MCF 10A (cell line): Measurements from ENCODE around the gene AKAP7. TPM values are rescaled to one million over a fixed set of nuclear protein-coding genes. Genes with fewer than 3 reads are reported as not detected.

Experiments
- BruUV-seq: library from RNA; stranded (reverse); fragments of 400-500 nt; replicated peaks from 2 replicates; lab custom pipeline; 2021; lab: Mats Ljungman, UMichigan
- CTCF ChIA-PET: fragments of 300-600 bp; sonication (Branson Sonifier 250); formaldehyde crosslinking; extraction: SDS; loops from one replicate; lab custom pipeline; 2021; ENCODE audit warnings: antibody characterized with exemption, inconsistent platforms; lab: Yijun Ruan, JAX
- POLR2A ChIA-PET: fragments of 300-600, 350-650 bp; sonication (Branson Sonifier 250); formaldehyde crosslinking; extraction: SDS; loops from one replicate; lab custom pipeline; 2020; ENCODE audit warnings: antibody characterized with exemption, inconsistent platforms; lab: Yijun Ruan, JAX
- DNase-seq: peaks from one replicate; pipeline ENCODE4 v3.0.0-alpha.2; 2018; ENCODE audit not compliant: unreplicated experiment
- H3K27ac Mint-ChIP-seq: one replicate; pipeline ENCODE4 v1.8.0; 2022; ENCODE audit warnings: mild to moderate bottlenecking, low read depth, mixed read lengths; ENCODE audit not compliant: unreplicated experiment
- H3K27me3 Mint-ChIP-seq: one replicate; pipeline ENCODE4 v1.8.0; 2022; ENCODE audit warnings: mixed read lengths; ENCODE audit not compliant: insufficient read depth, unreplicated experiment
- H3K36me3 Mint-ChIP-seq: one replicate; pipeline ENCODE4 v1.8.0; 2022; ENCODE audit warnings: mild to moderate bottlenecking, moderate library complexity, mixed read lengths; ENCODE audit not compliant: insufficient read depth, unreplicated experiment
- H3K4me1 Mint-ChIP-seq: one replicate; pipeline ENCODE4 v1.8.0; 2022; ENCODE audit warnings: mixed read lengths; ENCODE audit not compliant: insufficient read depth, unreplicated experiment
- H3K4me3 Mint-ChIP-seq: one replicate; pipeline ENCODE4 v1.8.0; 2022; ENCODE audit warnings: mild to moderate bottlenecking, moderate library complexity, mixed read lengths; ENCODE audit not compliant: unreplicated experiment
- H3K9me3 Mint-ChIP-seq: one replicate; pipeline ENCODE4 v1.8.0; 2022; ENCODE audit warnings: mixed read lengths; ENCODE audit not compliant: unreplicated experiment
- CTCF ChIP-seq: fragments of 200-600 bp; IDR thresholded peaks from one replicate; pipeline ENCODE4 v1.8.0; 2022; ENCODE audit warnings: antibody characterized with exemption, mild to moderate bottlenecking; ENCODE audit not compliant: unreplicated experiment
- intact Hi-C: fragments of 100-400 bp; cut with micrococcal nuclease; formaldehyde crosslinking; loops from 2 replicates; pipeline ENCODE4 v1.14.1; 2022
- total RNA-seq: library from RNA; stranded (reverse); gene quantifications from 2 replicates; pipeline ENCODE4 v1.2.3, GENCODE V29; 2022

The AKAP7 gene
- total RNA-seq, 1 experiment from 2014 or later, result 5.6 TPM

GRCh38 chr6:131285548-131285947 lies 150.3 kb downstream of the AKAP7 start:
- no peaks in the 10 kb centered on the region for H3K27me3 Mint-ChIP-seq
- ChIA-PET POLR2A (interaction anchor here (0.7 kb wide), 1 partner anchor 12 kb away, joined by 3 read pairs; no protein-coding TSS in a partner anchor), CTCF (no interaction called here)
- intact Hi-C loops, result no loop called here
- H3K4me3 Mint-ChIP-seq, result no peak overlapping the region
- DNase-seq, result no peak
- no peaks in the 10 kb centered on the region for H3K9me3 Mint-ChIP-seq
- no TSS peak for BruUV-seq
- no peaks in the 10 kb centered on the region for H3K4me1 Mint-ChIP-seq
- no peak for TF ChIP-seq CTCF
- no peak overlapping the region for H3K27ac Mint-ChIP-seq
- H3K36me3 Mint-ChIP-seq, result no peaks in the 10 kb centered on the region

GRCh38 chr6:131286469-131287040 lies 151.3 kb downstream of the AKAP7 start:
- Mint-ChIP-seq H3K36me3 (no peaks in the 10 kb centered on the region), H3K4me1 (no peaks in the 10 kb centered on the region), H3K4me3 (no peak overlapping the region), H3K27ac (no peak overlapping the region), H3K9me3 (no peaks in the 10 kb centered on the region), H3K27me3 (no peaks in the 10 kb centered on the region)
- DNase-seq, result no peak
- CTCF ChIA-PET, result no interaction called here
- intact Hi-C loops, result no loop called here
- no TSS peak for BruUV-seq
- TF ChIP-seq CTCF, result no peak
- POLR2A ChIA-PET, result no interaction called here

GRCh38 chr6:131288214-131288613 lies 152.9 kb downstream of the AKAP7 start:
- BruUV-seq, result no TSS peak
- POLR2A ChIA-PET, result no interaction called here
- Mint-ChIP-seq H3K36me3 (no peaks in the 10 kb centered on the region), H3K27ac (no peak overlapping the region), H3K9me3 (no peaks in the 10 kb centered on the region), H3K4me3 (no peak overlapping the region), H3K27me3 (no peaks in the 10 kb centered on the region), H3K4me1 (no peaks in the 10 kb centered on the region)
- intact Hi-C loops, result no loop called here
- CTCF ChIA-PET, result no interaction called here
- no peak for DNase-seq
- no peak for TF ChIP-seq CTCF

- ChIA-PET POLR2A (no interaction called here), CTCF (no interaction called here)
- no peak for TF ChIP-seq CTCF
- Mint-ChIP-seq H3K9me3 (no peaks in the 10 kb centered on the region), H3K4me3 (no peak overlapping the region), H3K4me1 (no peaks in the 10 kb centered on the region), H3K27me3 (no peaks in the 10 kb centered on the region), H3K36me3 (no peaks in the 10 kb centered on the region), H3K27ac (no peak overlapping the region)
- intact Hi-C loops, result no loop called here
- BruUV-seq, result no TSS peak
- DNase-seq, result peak; percentile 11
These were observed 155.7 kb downstream of the AKAP7 start for GRCh38 chr6:131290955-131291354.
